Endothelial cell of umbilical vein (primary cell): ENCODE measurements around the gene GLIS2. TPM values are rescaled to one million over a fixed set of nuclear protein-coding genes. Genes with fewer than 3 reads are reported as not detected.
A peak's percentile ranks its signal among the peaks of the same experiment; 100 is the strongest.

ENCODE experiments used
- BruUV-seq: library from RNA; stranded (reverse); fragments of 400-500 nt; replicated peaks from 2 replicates; lab custom pipeline; 2021; lab: Mats Ljungman, UMichigan
- CTCF ChIA-PET: fragments of 300-600, 350-600 bp; sonication (Branson Sonifier 250); formaldehyde crosslinking; loops from one replicate; lab custom pipeline; 2021; ENCODE audit warnings: antibody characterized with exemption, inconsistent platforms; lab: Charles Lee
- POLR2A ChIA-PET: fragments of 300-600, 350-600 bp; sonication (Branson Sonifier 250); formaldehyde crosslinking; loops from one replicate; lab custom pipeline; 2021; ENCODE audit warnings: antibody characterized with exemption, inconsistent platforms; lab: Charles Lee
- DNase-seq: peaks from one replicate; pipeline ENCODE4 v3.0.0-alpha.2; 2011; ENCODE audit warnings: low read depth, low spot score
- FAIRE-seq: peaks from 2 replicates; lab custom pipeline; 2011; peaks lifted over from hg19 to GRCh38; lab: Jason Lieb, UNC
- H2AFZ ChIP-seq: 2 replicates; pipeline ENCODE4 v1.6.0; 2012; ENCODE audit warnings: low read depth, low read length, control low read depth, inconsistent platforms
- H3K27ac ChIP-seq: 2 replicates; pipeline ENCODE4 v1.5.1; 2011; ENCODE audit warnings: low read depth, mild to moderate bottlenecking, control low read depth, low read length, moderate library complexity; ENCODE audit not compliant: insufficient read depth
- H3K27me3 ChIP-seq, 2 experiments: 2 replicates each; pipeline versions ENCODE4 v1.6.0 to v1.6.1; 2011; ENCODE audit warnings: low read length in 2 of 2, mixed read lengths in 1 of 2; ENCODE audit not compliant: control insufficient read depth in 2 of 2, insufficient read depth in 2 of 2
- H3K36me3 ChIP-seq, 2 experiments: 2 replicates in 1 of 2; 3 replicates in 1 of 2; pipeline ENCODE4 v1.5.1; 2011; ENCODE audit warnings: low read length in 2 of 2, mild to moderate bottlenecking in 1 of 2, moderate library complexity in 1 of 2; ENCODE audit not compliant: control insufficient read depth in 2 of 2, insufficient read depth in 2 of 2; ENCODE audit errors: extremely low read depth in 1 of 2
- H3K4me1 ChIP-seq: 3 replicates; pipeline ENCODE4 v1.5.1; 2011; ENCODE audit warnings: mild to moderate bottlenecking, low read length; ENCODE audit not compliant: control insufficient read depth, insufficient read depth; ENCODE audit errors: extremely low read depth
- H3K4me2 ChIP-seq: 2 replicates; pipeline ENCODE4 v1.6.1; 2011; ENCODE audit warnings: low read length, control low read depth, mixed read lengths; ENCODE audit not compliant: insufficient read depth
- H3K4me3 ChIP-seq, 3 experiments: fragments of 200-600 bp in 1 of 3; sonication (generic), shearing (Covaris generic) in 1 of 3; replicated peaks in 1 of 3; 2 replicates each; pipeline ENCODE4 v1.5.1; 2011 to 2016; ENCODE audit warnings: control low read depth in 3 of 3, low read length in 3 of 3, mild to moderate bottlenecking in 2 of 3, inconsistent platforms in 1 of 3, low read depth in 1 of 3, moderate library complexity in 1 of 3; ENCODE audit not compliant: insufficient read depth in 1 of 3
- H3K79me2 ChIP-seq: 2 replicates; pipeline ENCODE4 v1.6.0; 2012; ENCODE audit warnings: low read length, inconsistent platforms; ENCODE audit not compliant: control insufficient read depth, insufficient read depth
- H3K9ac ChIP-seq: replicated peaks from 2 replicates; pipeline ENCODE3; 2011; ENCODE audit warnings: low read length, control low read depth; ENCODE audit not compliant: insufficient read depth; ENCODE audit errors: extremely low read depth
- H3K9me1 ChIP-seq: replicated peaks from 3 replicates; pipeline ENCODE4 v1.6.0; 2011; ENCODE audit warnings: mild to moderate bottlenecking, low read length; ENCODE audit not compliant: control insufficient read depth, insufficient read depth; ENCODE audit errors: extremely low read depth
- H3K9me3 ChIP-seq: replicated peaks from 2 replicates; pipeline ENCODE4 v1.5.1; 2012; ENCODE audit warnings: low read length, inconsistent platforms; ENCODE audit not compliant: control insufficient read depth, insufficient read depth
- H4K20me1 ChIP-seq: replicated peaks from 2 replicates; pipeline ENCODE3; 2011; ENCODE audit warnings: mild to moderate bottlenecking, low read length; ENCODE audit not compliant: control insufficient read depth, insufficient read depth; ENCODE audit errors: extremely low read depth
- CTCF ChIP-seq, 2 donors: IDR thresholded peaks; 1 replicate in 1 of 2; 2 replicates in 1 of 2; pipeline ENCODE4 v1.5.1; 2011; ENCODE audit warnings: low read length in 2 of 2, mild to moderate bottlenecking in 2 of 2, moderate library complexity in 2 of 2, control low read depth in 1 of 2, inconsistent platforms in 1 of 2, low read depth in 1 of 2; ENCODE audit not compliant: insufficient read depth in 1 of 2; ENCODE audit errors: extremely low read depth in 1 of 2
- MAX ChIP-seq: IDR thresholded peaks from 2 replicates; pipeline ENCODE4 v1.6.1; 2011; ENCODE audit not compliant: insufficient read depth, insufficient read length
- POLR2A ChIP-seq: IDR thresholded peaks from 2 replicates; pipeline ENCODE4 v1.6.1; 2012; ENCODE audit warnings: low read depth, mild to moderate bottlenecking, control low read depth, low read length
- POLR2AphosphoS5 ChIP-seq: IDR thresholded peaks from 2 replicates; pipeline ENCODE4 v1.6.1; 2012; ENCODE audit warnings: low read depth, mild to moderate bottlenecking, control low read depth, low read length, moderate library complexity; ENCODE audit not compliant: insufficient read depth
- dilution Hi-C: fragments of 300-500 bp; cut with MboI; formaldehyde crosslinking; loops from one replicate; pipeline ENCODE4 v1.15.0; 2019; ENCODE audit warnings: low sequenced_read_pairs; ENCODE audit not compliant: extremely low pct_ligation_motif_present
- intact Hi-C: fragments of 100-400 bp; cut with micrococcal nuclease; formaldehyde crosslinking; loops from one replicate; pipeline ENCODE4 v1.10.0; 2022
- polyA plus RNA-seq, 4 experiments: library from polyadenylated mRNA; depleted of rRNA in 3 of 4; stranded (reverse) in 3 of 4; unstranded in 1 of 4; fragments of >200 nt; gene quantifications; 2 replicates each; pipeline versions ENCODE4 v1.2.1 to v1.2.3, GENCODE V29; 2011 to 2012; ENCODE audit warnings: missing spikeins in 1 of 4
- total RNA-seq: library from RNA; stranded (reverse); gene quantifications from 2 replicates; pipeline ENCODE4 v1.2.3, GENCODE V29; 2021

GLIS2 gene
- total and polyA plus RNA-seq, 2 donors (not counting 3 experiments of a cell fraction or from before 2014, with no cell fraction given): 4.6 to 10.1 TPM

GRCh38 chr16:4328782-4329775, 13.2 kb downstream of the GLIS2 start:
- no peak overlapping the region for H2AFZ ChIP-seq

GRCh38 chr16:4330277-4330874, 14.5 kb downstream of the GLIS2 start:
- H3K9me3 ChIP-seq: no peaks in the 10 kb centered on the region
- H3K9ac ChIP-seq: no peak overlapping the region
- H3K36me3 ChIP-seq: peaks cover 0 to 9% of the 10 kb centered on the region in 2 experiments
- FAIRE-seq (peak; percentile 55), DNase-seq (peak; percentile 58)
- intact Hi-C loops: loop anchor here (1.0 kb wide), 4 partner anchors 16 to 347 kb away; no protein-coding TSS in a partner anchor
- H3K27me3 ChIP-seq: no peaks in the 10 kb centered on the region
- ChIA-PET POLR2A (no interaction called here), CTCF (interaction anchor here (0.9 to 8.9 kb wide), 25 partner anchors 9 to 392 kb away, joined by 3 to 198 read pairs (median 8); partner anchors contain the start of genes GLIS2, PAM16 and TFAP4)
- H2AFZ ChIP-seq: no peak overlapping the region
- BruUV-seq: no TSS peak
- H3K9me1 ChIP-seq: no peaks in the 10 kb centered on the region
- TF ChIP-seq CTCF (IDR thresholded peaks at IDR 0.05; ENCODE audit: extremely low read depth in 1 of 2, insufficient read depth in 1 of 2, low read depth in 1 of 2, low read length in 2 of 2) (peak; percentile 97 to 99), MAX (no peak)
- H3K27ac ChIP-seq: no peak overlapping the region
- no peak overlapping the region for H3K4me2 ChIP-seq
- no peaks in the 10 kb centered on the region for H4K20me1 ChIP-seq
- dilution Hi-C loops: no loop called here
- peaks cover 23% of the 10 kb centered on the region for H3K4me1 ChIP-seq
- H3K4me3 ChIP-seq: no peak overlapping the region
- H3K79me2 ChIP-seq: peaks cover 17% of the 10 kb centered on the region

More at GRCh38 chr16:4328782-4329775, 13.2 kb downstream of the GLIS2 start:
- Histone ChIP-seq H4K20me1 (no peaks in the 10 kb centered on the region), H3K4me2 (no peak overlapping the region), H3K36me3 (peaks cover 0 to 4% of the 10 kb centered on the region in 2 experiments), H3K9ac (no peak overlapping the region), H3K27ac (peak overlapping the region; percentile 38), H3K9me3 (no peaks in the 10 kb centered on the region), H3K79me2 (peaks cover 29% of the 10 kb centered on the region), H3K27me3 (no peaks in the 10 kb centered on the region), H3K4me3 (no peak overlapping the region), H3K4me1 (peaks cover 27% of the 10 kb centered on the region), H3K9me1 (no peaks in the 10 kb centered on the region)
- no TSS peak for BruUV-seq
- TF ChIP-seq POLR2A (no peak), POLR2AphosphoS5 (peak; percentile 38)
- intact Hi-C loops: loop anchor here (1.0 kb wide), 2 partner anchors 20 to 75 kb away; no protein-coding TSS in a partner anchor
- FAIRE-seq (peak; percentile 80), DNase-seq (no peak)
- dilution Hi-C loops: no loop called here
- CTCF ChIA-PET: interaction anchor here (0.6 to 8.9 kb wide), 29 partner anchors 11 to 390 kb away, joined by 3 to 198 read pairs (median 6); partner anchors contain the start of genes GLIS2, PAM16 and TFAP4
- POLR2A ChIA-PET: interaction anchor here (0.6 kb wide), 1 partner anchor 46 kb away, joined by 8 read pairs; no protein-coding TSS in a partner anchor
